Neural progenitor cell (in vitro differentiated cells): ENCODE measurements around the gene AAMP.

Source experiments
- EZH2 ChIP-seq: fragments of 200-600 bp; sonication (generic); IDR thresholded peaks from 2 replicates; pipeline ENCODE4 v1.6.1; 2017; ENCODE audit warnings: antibody characterized with exemption, mild to moderate bottlenecking, moderate library complexity
- EZH2phosphoT487 ChIP-seq: fragments of 200-600 bp; sonication (generic); IDR thresholded peaks from 2 replicates; pipeline ENCODE4 v1.6.1; 2017; ENCODE audit warnings: antibody characterized with exemption
- TF ChIP-seq, protein P1 (sequence below): fragments of 200-600 bp; sonication (generic); IDR thresholded peaks from 2 replicates; pipeline ENCODE4 v1.5.1; 2017; ENCODE audit warnings: antibody characterized with exemption, mild to moderate bottlenecking

- TF ChIP-seq, protein P1, sequence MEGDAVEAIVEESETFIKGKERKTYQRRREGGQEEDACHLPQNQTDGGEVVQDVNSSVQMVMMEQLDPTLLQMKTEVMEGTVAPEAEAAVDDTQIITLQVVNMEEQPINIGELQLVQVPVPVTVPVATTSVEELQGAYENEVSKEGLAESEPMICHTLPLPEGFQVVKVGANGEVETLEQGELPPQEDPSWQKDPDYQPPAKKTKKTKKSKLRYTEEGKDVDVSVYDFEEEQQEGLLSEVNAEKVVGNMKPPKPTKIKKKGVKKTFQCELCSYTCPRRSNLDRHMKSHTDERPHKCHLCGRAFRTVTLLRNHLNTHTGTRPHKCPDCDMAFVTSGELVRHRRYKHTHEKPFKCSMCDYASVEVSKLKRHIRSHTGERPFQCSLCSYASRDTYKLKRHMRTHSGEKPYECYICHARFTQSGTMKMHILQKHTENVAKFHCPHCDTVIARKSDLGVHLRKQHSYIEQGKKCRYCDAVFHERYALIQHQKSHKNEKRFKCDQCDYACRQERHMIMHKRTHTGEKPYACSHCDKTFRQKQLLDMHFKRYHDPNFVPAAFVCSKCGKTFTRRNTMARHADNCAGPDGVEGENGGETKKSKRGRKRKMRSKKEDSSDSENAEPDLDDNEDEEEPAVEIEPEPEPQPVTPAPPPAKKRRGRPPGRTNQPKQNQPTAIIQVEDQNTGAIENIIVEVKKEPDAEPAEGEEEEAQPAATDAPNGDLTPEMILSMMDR = no peak
- no peak for TF ChIP-seq EZH2
- TF ChIP-seq EZH2phosphoT487 = no peak
These were observed 36.4 kb downstream of the AAMP start for GRCh38 chr2:218233543-218233942.
